ENCODE data around the gene RPL3.
A peak's percentile ranks its signal among the peaks of the same experiment; 100 is the strongest.
"Not testable (repeated sequence)": the region's sequence is repeated elsewhere in the genome, so short reads cannot be mapped to it uniquely, and the experiment has no call there.

RPL3 gene

GRCh38 chr22:39351689-39352214, 32.3 kb upstream of the RPL3 start:
- no peak for DNase-seq (ENCODE audit: low read depth)

- no peak for DNase-seq (ENCODE audit: low read depth)
These were observed 31.6 kb upstream of the RPL3 start for GRCh38 chr22:39350757-39351688.

DNA sequence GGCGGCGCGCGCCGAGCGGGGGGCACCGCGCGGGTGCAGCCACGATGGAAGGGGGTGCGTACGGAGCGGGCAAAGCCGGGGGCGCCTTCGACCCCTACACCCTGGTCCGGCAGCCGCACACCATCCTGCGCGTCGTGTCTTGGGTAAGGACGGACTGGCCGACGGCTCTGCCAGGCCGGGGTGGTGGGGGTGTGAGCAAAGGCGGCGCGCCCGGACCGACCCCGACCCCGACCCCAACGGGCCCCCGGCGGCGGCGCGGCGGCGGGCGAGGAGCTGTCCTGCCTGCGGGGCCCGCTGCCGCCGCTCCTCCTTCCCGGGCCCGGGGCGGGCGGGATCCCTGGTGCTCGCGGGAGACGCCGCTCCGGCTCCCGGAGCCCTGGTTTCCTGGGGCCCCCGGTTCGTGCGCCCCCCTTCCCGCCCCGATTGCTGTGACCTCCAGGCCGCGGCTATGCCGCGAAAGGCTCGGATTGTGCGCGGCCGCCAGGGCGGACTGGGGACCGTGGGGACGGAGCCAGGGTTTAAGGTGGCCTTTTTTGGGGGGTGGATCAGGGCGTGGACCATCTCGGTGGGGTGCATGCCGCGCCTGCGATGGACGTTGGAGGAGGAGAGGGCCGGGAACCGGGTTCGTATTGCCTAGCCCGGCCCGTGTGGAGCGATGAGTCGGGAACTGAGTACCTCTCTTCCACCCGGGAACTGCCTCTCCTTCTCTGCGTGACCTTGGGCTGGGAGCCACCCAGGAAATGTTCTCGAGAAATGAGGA, 30.7 kb upstream of the RPL3 start, which contains the start of gene SYNGR1:
TSS of gene SYNGR1 (plus strand) at position 25 of the 760 bp plus-strand sequence. CDS start at position 45, 20 bp downstream.
- DNase-seq (ENCODE audit: low read depth) = no peak

- no peak for DNase-seq (ENCODE audit: low read depth)
These were observed 30.1 kb upstream of the RPL3 start for GRCh38 chr22:39349506-39349966.

DNA sequence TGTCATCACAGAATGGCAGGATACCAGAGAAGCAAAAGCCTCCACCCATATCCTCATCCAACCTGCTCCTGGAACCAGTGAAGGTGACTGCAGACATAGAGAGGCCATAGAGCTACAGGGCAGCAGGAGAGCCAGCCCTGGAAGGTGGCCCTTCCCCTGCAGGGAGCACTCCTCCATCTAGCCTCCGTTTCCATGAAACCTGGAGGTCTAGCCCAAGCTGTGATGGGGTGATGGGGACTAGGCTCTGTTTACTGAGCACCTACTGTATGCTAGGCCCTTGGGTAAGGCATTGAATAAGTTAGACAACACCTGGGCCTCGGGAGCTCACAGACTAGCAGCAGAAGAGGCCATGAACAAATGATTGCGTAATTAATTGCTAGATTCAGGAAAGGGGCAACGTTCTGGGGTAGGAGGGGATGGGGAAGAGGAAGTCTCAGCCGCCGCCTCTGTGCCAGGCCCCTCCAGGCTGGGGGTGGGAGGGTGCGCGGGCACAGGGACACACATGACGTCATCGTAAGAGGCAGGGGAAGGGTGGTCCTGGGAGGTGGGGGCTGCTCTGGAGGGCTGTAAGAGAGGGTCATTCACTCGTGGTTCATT, 29.6 kb upstream of the RPL3 start:
- DNase-seq (ENCODE audit: low read depth) = no peak

GRCh38 chr22:39345231-39345630, 25.8 kb upstream of the RPL3 start:
- no peak for DNase-seq (ENCODE audit: low read depth)

DNA sequence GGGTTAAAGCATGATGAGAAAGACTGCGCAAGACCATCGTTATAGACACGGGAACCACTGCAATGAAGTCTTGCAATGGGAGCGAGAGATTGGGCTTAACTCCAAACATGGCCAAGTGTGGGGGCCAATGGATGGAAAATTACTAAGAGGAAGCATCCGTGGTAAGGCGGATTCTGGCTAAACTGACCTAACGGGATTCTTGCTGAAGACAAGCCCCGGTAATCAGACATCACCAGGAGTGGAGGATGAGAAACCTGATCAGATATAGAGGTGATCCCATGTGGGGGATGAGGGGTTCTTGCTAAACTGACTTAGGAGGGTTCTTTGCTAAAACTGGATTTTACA, 24.6 kb upstream of the RPL3 start:
- no peak for DNase-seq (ENCODE audit: low read depth)

- DNase-seq (ENCODE audit: low read depth) = peak; percentile 43
These were observed 24.0 kb upstream of the RPL3 start for GRCh38 chr22:39343259-39344045.

DNA sequence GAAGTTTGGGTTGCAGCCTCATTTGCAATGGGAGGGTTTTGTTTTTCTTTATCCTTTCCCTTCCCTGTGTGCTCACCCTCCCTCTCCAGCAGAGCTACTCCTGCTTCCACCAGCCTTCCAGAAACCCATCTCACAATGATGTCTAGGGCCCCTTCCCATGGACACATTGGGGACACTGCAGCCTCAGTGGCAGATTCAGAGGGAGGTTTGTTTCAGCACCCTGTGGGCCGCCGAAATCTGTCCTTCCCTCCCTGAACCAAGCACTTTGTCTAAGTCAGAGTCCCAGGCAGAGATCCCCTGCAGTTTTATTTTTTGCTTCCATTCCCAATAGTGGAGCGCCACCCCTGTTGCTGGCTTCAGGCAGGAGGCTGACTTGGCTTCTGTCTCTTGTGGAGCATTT, 21.8 kb upstream of the RPL3 start:
- no peak for DNase-seq (ENCODE audit: low read depth)

- DNase-seq (ENCODE audit: low read depth) = not testable (repeated sequence)
These were observed 20.4 kb upstream of the RPL3 start for GRCh38 chr22:39339775-39340174.

DNA sequence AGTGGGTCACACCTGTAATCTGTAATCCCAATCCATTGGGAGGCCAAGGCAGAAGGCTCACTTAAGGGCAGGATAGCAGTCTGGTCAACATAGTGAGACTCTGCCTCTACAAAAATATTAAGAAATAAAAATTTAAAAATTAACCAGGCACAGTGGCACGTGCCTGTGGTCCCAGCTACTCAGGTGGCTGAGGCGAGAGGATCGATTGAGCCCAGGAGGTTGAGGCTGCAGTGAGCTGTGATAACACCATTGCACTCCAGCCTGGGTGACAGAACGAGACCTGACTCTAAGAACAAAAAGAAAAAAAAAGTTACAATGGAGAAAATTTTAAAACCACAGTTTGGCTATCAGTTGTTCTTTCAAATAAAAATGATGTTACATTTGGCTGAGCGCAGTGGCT, 17.0 kb upstream of the RPL3 start:
- DNase-seq (ENCODE audit: low read depth) = no peak

GRCh38 chr22:39332441-39333064, 13.1 kb upstream of the RPL3 start:
- peak; percentile 85 for DNase-seq (ENCODE audit: low read depth)

DNA sequence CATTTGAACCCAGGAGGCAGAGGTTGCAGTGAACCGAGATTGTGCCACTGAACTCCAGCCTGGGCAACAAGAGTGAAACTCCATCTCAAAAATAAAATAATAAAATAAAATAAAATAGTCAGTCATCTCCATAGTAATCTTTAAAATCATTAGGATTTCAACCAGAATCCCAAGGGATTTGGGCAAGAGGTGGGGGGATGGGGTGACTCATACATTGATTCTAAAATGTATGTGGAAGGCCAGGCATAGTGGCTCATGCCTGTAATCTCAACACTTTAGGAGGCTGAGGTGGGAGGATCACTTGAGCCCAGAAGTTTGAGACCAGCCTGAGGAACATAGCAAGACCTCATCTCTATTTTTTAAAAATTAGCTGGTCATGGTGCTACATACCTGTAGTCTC, 11.1 kb upstream of the RPL3 start:
- not testable (repeated sequence) for DNase-seq (ENCODE audit: low read depth)

DNA sequence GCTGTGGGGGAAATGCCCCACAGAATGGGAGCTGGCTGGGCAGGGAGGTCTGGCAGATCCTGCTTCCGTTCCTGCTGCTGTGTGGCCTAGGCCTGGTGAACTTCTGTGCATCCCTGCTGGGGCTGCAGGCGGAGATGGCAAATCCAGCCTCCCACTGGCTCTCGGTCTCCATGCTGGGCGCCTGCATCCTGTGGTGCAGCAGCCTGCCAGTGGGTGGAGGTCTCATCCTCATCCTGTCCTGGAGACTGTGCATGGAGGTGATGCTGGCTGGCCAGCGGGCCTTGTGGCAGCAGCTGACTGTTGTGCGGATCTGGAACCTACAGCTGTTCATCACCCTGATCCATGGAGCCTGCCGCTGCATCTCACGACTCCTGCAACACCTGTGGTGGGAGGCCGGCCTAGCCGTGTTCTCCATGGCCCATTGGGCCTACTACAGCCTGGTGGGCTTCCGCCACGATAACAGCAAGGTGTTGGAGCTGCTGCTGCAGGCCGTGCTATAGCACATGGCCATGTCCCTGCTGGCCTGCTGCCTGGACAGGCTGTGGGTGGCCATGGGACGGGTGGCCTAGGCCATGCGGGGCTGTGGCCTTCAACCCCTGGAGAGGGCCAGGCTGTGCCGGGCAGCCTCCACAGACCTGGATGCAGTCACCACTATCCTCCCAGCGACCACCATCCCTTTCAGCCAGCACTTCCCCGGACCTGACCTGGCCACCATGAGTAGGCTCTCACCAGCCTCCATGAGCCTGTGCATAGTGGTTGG, 8.8 kb upstream of the RPL3 start:
- no peak for DNase-seq (ENCODE audit: low read depth)

- DNase-seq (ENCODE audit: low read depth) = no peak
These were observed 6.0 kb upstream of the RPL3 start for GRCh38 chr22:39325392-39325932.

- DNase-seq (ENCODE audit: low read depth) = not testable (repeated sequence)
These were observed 1.2 kb upstream of the RPL3 start for GRCh38 chr22:39320616-39321029.

DNA sequence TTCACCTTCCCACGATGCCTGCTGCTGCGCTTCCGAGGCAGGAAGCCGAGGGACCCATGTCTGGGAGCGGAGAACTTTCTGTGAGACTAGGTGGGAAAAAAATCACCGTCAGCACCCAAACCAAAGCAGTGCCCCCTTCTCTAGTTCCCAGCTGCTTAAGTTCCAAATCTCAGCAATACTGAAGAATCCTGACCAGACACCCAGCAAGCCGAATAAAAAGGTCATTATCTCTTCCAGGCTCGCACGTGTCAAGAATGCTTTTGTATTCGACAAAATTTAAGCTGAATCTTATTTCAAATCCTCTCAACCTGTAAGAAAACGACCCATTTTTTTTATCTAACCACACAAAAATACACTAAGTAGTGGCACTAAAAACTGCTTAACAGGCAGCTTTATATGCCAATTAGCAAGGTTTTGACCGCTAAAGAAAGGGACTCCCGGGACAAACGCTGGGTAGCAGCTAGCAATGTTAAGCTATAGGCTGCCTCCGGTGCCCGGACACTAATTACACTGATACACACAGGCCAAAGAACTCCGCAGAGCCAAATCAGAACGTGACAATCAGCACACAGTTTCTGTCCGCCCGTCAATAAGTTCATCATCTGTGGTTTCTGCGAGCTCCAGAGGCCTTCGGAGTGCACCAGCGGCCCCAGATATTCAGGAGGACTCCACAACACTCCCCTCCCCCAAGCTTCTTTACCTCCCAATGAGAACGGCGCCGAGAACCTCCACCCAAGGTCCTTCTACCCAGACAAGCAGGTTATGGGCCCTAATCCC, 728 bp downstream of the RPL3 start:
- DNase-seq (ENCODE audit: low read depth) = no peak

GRCh38 chr22:39317775-39318506, 1.5 kb downstream of the RPL3 start:
- DNase-seq (ENCODE audit: low read depth) = no peak
